Keratinocyte (primary cell): ENCODE results near the gene MAD1L1.

Experiments used
- EZH2 ChIP-seq: IDR thresholded peaks from one replicate; pipeline ENCODE4 v1.6.1; 2012; ENCODE audit warnings: inconsistent platforms, mild to moderate bottlenecking, low read length, moderate library complexity
- TF ChIP-seq, protein P1 (sequence below), 3 experiments: IDR thresholded peaks in 1 of 3; conservative IDR thresholded peaks in 1 of 3; optimal IDR thresholded peaks in 1 of 3; 2 replicates in 2 of 3; 3 replicates in 1 of 3; pipeline versions ENCODE3 to v1.5.1; 2011; ENCODE audit warnings: low read length in 3 of 3, mild to moderate bottlenecking in 3 of 3, moderate library complexity in 2 of 3, control low read depth in 1 of 3, inconsistent platforms in 1 of 3; ENCODE audit not compliant: insufficient read depth in 2 of 3; ENCODE audit errors: extremely low read depth in 1 of 3

DNA sequence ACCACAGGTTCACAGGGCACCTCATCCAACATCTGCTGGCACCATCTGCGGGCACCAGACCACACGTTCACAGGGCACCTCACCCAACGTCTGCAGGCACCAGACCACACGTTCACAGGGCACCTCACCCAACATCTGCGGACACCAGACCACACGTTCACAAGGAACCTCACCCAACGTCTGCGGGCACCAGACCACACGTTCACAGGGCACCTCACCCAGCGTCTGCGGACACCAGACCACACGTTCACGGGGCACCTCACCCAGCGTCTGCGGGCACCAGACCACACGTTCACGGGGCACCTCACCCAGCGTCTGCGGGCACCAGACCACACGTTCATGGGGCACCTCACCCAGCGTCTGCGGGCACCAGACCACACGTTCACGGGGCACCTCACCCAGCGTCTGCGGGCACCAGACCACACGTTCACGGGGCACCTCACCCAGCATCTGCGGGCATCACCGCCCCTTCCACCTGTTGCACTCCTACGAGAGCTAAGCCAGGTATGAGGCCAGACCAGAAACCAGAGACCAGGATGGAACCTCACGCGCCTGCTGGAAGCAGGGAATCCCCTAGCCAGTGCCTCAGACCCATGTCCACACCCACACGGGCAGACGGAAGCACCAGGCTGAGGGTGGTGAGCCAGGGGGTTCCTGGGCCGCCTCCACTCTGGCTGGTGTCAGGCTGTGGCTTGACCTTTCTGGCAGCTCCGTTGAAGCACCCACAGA, 182.8 kb downstream of the MAD1L1 start:
- TF ChIP-seq, protein P1, sequence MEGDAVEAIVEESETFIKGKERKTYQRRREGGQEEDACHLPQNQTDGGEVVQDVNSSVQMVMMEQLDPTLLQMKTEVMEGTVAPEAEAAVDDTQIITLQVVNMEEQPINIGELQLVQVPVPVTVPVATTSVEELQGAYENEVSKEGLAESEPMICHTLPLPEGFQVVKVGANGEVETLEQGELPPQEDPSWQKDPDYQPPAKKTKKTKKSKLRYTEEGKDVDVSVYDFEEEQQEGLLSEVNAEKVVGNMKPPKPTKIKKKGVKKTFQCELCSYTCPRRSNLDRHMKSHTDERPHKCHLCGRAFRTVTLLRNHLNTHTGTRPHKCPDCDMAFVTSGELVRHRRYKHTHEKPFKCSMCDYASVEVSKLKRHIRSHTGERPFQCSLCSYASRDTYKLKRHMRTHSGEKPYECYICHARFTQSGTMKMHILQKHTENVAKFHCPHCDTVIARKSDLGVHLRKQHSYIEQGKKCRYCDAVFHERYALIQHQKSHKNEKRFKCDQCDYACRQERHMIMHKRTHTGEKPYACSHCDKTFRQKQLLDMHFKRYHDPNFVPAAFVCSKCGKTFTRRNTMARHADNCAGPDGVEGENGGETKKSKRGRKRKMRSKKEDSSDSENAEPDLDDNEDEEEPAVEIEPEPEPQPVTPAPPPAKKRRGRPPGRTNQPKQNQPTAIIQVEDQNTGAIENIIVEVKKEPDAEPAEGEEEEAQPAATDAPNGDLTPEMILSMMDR (optimal IDR thresholded peaks at IDR 0.05 in 1 of 3, IDR thresholded peaks at IDR 0.05 in 1 of 3, conservative IDR thresholded peaks at IDR 0.05 in 1 of 3; ENCODE audit: extremely low read depth in 1 of 3, insufficient read depth in 2 of 3, low read length in 3 of 3), result no peak
- TF ChIP-seq EZH2, result no peak
